Measurements from ENCODE around the gene C19orf25.

DNA sequence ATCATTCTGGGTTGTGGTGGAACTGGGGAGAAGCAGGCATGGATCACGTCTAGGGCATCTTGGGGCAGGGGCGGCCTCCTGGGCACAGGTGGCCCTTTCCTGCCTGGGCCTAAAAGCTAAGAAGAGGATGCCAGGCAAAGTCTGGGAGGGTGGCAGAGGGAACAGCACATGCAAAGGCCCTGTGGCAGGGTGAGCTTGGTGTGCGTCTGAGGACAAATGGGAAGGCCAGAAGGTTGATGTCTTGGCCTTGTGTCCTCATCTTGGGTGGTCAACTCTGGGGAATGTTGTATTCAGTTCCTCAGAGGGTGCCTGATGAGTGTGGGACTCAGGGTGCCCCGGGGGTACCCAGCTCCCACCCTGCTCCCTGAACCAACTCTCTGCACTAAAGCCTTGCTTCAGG, 39.5 kb upstream of the C19orf25 start:
- TF ChIP-seq ASH2L (IDR thresholded peaks at IDR 0.05; ENCODE audit: insufficient read length, low read depth, low read length) (no peak), BHLHE40 (IDR thresholded peaks at IDR 0.05; ENCODE audit: low read length) (no peak), ELF4 (CRISPR knock-in tag; IDR thresholded peaks at IDR 0.05; ENCODE audit: borderline replicate concordance) (no peak), ZNF274 (CRISPR knock-in tag; IDR thresholded peaks at IDR 0.05) (no peak), SUZ12 (IDR thresholded peaks at IDR 0.05; ENCODE audit: low read depth, low read length) (no peak)
- TF ChIP-seq, protein P1, sequence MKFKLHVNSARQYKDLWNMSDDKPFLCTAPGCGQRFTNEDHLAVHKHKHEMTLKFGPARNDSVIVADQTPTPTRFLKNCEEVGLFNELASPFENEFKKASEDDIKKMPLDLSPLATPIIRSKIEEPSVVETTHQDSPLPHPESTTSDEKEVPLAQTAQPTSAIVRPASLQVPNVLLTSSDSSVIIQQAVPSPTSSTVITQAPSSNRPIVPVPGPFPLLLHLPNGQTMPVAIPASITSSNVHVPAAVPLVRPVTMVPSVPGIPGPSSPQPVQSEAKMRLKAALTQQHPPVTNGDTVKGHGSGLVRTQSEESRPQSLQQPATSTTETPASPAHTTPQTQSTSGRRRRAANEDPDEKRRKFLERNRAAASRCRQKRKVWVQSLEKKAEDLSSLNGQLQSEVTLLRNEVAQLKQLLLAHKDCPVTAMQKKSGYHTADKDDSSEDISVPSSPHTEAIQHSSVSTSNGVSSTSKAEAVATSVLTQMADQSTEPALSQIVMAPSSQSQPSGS (CRISPR knock-in tag; IDR thresholded peaks at IDR 0.05): no peak
- TF ChIP-seq, protein P2, sequence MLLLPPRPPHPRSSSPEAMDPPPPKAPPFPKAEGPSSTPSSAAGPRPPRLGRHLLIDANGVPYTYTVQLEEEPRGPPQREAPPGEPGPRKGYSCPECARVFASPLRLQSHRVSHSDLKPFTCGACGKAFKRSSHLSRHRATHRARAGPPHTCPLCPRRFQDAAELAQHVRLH (CRISPR knock-in tag; IDR thresholded peaks at IDR 0.05; ENCODE audit: borderline replicate concordance, low read depth): no peak
